ENCODE data around the gene VWF. TPM values are rescaled to one million over a fixed set of nuclear protein-coding genes. Genes with fewer than 3 reads are reported as not detected.

The VWF gene
- total RNA-seq, 4 donors from 2014 or later: 94.3 to 261 (median 162) TPM

- no peak overlapping the region for H3K27ac ChIP-seq
- H3K36me3 ChIP-seq: no peaks in the 10 kb centered on the region
- ATAC-seq: no peak
- H3K9me3 ChIP-seq: no peaks in the 10 kb centered on the region
- TF ChIP-seq POLR2AphosphoS5 (IDR thresholded peaks at IDR 0.05) (no peak), POLR2A (IDR thresholded peaks at IDR 0.05) (no peak), CTCF (IDR thresholded peaks at IDR 0.05) (no peak), EP300 (IDR thresholded peaks at IDR 0.05) (no peak)
- WGBS, 2 donors (ENCODE audit: low coverage in 1 of 2): 40 to 56% methylated on average over 2 of the region's 2 CpGs
- no peaks in the 10 kb centered on the region for H3K4me1 ChIP-seq
- H3K27me3 ChIP-seq: no peaks in the 10 kb centered on the region
- no peak overlapping the region for H3K4me3 ChIP-seq
Observed at GRCh38 chr12:6135071-6135470, 10.6 kb upstream of the VWF start.

GRCh38 chr12:6133642-6134041 lies 9.2 kb upstream of the VWF start:
- TF ChIP-seq POLR2A (IDR thresholded peaks at IDR 0.05) (no peak), POLR2AphosphoS5 (IDR thresholded peaks at IDR 0.05) (no peak), CTCF (IDR thresholded peaks at IDR 0.05) (no peak), EP300 (IDR thresholded peaks at IDR 0.05) (no peak)
- Histone ChIP-seq H3K4me3 (no peak overlapping the region), H3K9me3 (no peaks in the 10 kb centered on the region), H3K4me1 (no peaks in the 10 kb centered on the region), H3K27me3 (no peaks in the 10 kb centered on the region), H3K36me3 (no peaks in the 10 kb centered on the region), H3K27ac (no peak overlapping the region)
- no peak for ATAC-seq
- WGBS, 2 donors (ENCODE audit: low coverage in 1 of 2): 91% methylated on average over 17 of the region's 18 CpGs; no CpG with 5 or more reads in 1 of the 2 donors

- Histone ChIP-seq H3K9me3 (no peaks in the 10 kb centered on the region), H3K27ac (no peak overlapping the region), H3K36me3 (no peaks in the 10 kb centered on the region), H3K27me3 (no peaks in the 10 kb centered on the region), H3K4me3 (no peak overlapping the region), H3K4me1 (no peaks in the 10 kb centered on the region)
- WGBS, 2 donors (ENCODE audit: low coverage in 1 of 2): no CpG with 5 or more reads among the region's 34 CpGs
- no peak for ATAC-seq
- TF ChIP-seq EP300 (IDR thresholded peaks at IDR 0.05) (no peak), CTCF (IDR thresholded peaks at IDR 0.05) (no peak), POLR2A (IDR thresholded peaks at IDR 0.05) (no peak), POLR2AphosphoS5 (IDR thresholded peaks at IDR 0.05) (no peak)
Observed at GRCh38 chr12:6132496-6132895, 8.0 kb upstream of the VWF start.

- Histone ChIP-seq H3K36me3 (no peaks in the 10 kb centered on the region), H3K9me3 (no peaks in the 10 kb centered on the region), H3K4me1 (no peaks in the 10 kb centered on the region), H3K27me3 (no peaks in the 10 kb centered on the region), H3K4me3 (no peak overlapping the region), H3K27ac (peak overlapping the region in 3 of 4 donors; percentile 33 to 75 (median 69))
- TF ChIP-seq POLR2A (IDR thresholded peaks at IDR 0.05): no peak
- TF ChIP-seq EP300 (IDR thresholded peaks at IDR 0.05): no peak
- TF ChIP-seq POLR2AphosphoS5 (IDR thresholded peaks at IDR 0.05): no peak
- no peak for TF ChIP-seq CTCF (IDR thresholded peaks at IDR 0.05)
- 56% methylated on average over 2 of the region's 3 CpGs; no CpG with 5 or more reads in 1 of the 2 donors for WGBS, 2 donors (ENCODE audit: low coverage in 1 of 2)
- peak; percentile 30 for ATAC-seq
Observed at GRCh38 chr12:6125310-6125608, 789 bp upstream of the VWF start.

- 56 to 67% methylated on average over 1 to 5 of the region's 9 CpGs for whole genome bisulfite sequencing, 2 donors (ENCODE audit: low coverage in 1 of 2)
- no peak for ATAC-seq
- no peaks in the 10 kb centered on the region for H3K27me3 ChIP-seq
- TF ChIP-seq EP300 (IDR thresholded peaks at IDR 0.05) (no peak), POLR2AphosphoS5 (IDR thresholded peaks at IDR 0.05) (no peak), CTCF (IDR thresholded peaks at IDR 0.05) (no peak), POLR2A (IDR thresholded peaks at IDR 0.05) (no peak)
- H3K36me3 ChIP-seq: no peaks in the 10 kb centered on the region
- H3K4me1 ChIP-seq: no peaks in the 10 kb centered on the region
- H3K9me3 ChIP-seq: no peaks in the 10 kb centered on the region
- H3K4me3 ChIP-seq: peak overlapping the region; percentile 7 to 42
- H3K27ac ChIP-seq: peak overlapping the region in 3 of 4 donors; percentile 66 to 75 (median 69)
Observed at GRCh38 chr12:6123258-6123657, 1.2 kb downstream of the VWF start.

Measured in gastroesophageal sphincter (tissue), 4 donors.